WI38 (cell line): ENCODE results near the gene PDE3A.

Experiments used
- H3K4me3 ChIP-seq: 2 replicates; pipeline ENCODE4 v1.5.1; 2011; ENCODE audit warnings: low read depth, mild to moderate bottlenecking, control low read depth, low read length
- CTCF ChIP-seq: IDR thresholded peaks from 2 replicates; pipeline ENCODE4 v1.5.1; 2012; ENCODE audit warnings: low read depth, mild to moderate bottlenecking, control low read depth, low read length

Gene PDE3A

DNA sequence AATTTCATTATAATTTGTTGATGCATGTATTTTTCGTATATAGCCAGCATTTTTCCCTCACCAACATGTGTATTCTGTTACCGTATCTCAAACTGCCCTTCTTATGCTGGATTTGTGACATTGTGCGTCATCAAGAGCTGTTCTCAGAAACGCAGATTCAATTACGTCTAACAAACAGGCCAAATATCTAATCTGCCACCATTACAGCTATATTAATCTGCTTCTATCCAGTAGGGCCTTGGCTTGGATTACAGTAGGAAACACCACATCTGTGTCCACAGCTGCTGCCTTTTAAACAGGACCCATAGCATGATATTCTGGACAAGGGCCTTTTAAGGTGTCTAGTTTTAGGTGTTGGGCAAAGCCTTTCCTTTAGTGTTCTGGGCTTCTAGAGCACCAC is 140.6 kb downstream of the PDE3A start:
- no peak for TF ChIP-seq CTCF
- no peak overlapping the region for H3K4me3 ChIP-seq

- TF ChIP-seq CTCF, result no peak
- no peak overlapping the region for H3K4me3 ChIP-seq
Measured at GRCh38 chr12:20510811-20511210, 142.5 kb downstream of the PDE3A start.

DNA sequence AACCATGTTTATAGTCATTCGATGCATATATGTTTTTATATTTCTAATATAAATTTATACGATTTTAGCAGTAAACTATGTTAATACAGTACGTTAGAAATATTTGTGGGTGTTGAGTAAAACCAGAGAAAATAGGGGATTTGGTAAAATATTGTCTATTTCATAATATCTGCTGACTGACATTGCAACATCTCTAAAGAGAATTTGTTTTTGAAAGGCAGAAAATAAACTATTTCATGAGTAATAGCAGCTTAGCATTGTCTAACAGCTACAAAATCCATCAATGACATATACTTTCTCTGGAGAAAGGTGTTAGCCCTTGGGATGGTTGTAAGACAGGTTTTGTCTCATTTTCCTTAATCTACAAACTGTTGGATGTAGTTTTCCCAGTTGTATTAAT is 144.9 kb downstream of the PDE3A start:
- no peak overlapping the region for H3K4me3 ChIP-seq
- TF ChIP-seq CTCF, result no peak

- no peak for TF ChIP-seq CTCF
- H3K4me3 ChIP-seq, result no peak overlapping the region
Measured at GRCh38 chr12:20514598-20514997, 146.3 kb downstream of the PDE3A start.

DNA sequence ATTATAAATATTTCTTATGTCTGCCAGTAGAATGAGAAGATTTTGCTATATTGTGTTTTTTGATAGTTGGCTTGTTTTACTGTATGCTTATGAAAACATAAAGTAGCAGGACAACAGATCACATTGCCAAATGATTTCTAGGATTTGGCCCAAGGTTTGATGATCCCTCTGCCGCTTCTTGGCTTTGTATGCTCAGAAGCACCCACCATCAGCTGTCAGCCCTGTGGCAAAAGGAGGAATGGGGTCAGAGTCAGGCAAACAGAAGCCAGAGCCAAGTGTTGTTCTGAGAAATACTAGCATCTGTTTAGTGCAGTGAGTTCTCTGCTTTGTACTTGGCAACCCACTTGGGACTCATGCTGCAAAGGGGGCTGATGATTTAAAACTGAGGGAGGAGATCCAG is 152.2 kb downstream of the PDE3A start:
- no peak for TF ChIP-seq CTCF
- no peak overlapping the region for H3K4me3 ChIP-seq

DNA sequence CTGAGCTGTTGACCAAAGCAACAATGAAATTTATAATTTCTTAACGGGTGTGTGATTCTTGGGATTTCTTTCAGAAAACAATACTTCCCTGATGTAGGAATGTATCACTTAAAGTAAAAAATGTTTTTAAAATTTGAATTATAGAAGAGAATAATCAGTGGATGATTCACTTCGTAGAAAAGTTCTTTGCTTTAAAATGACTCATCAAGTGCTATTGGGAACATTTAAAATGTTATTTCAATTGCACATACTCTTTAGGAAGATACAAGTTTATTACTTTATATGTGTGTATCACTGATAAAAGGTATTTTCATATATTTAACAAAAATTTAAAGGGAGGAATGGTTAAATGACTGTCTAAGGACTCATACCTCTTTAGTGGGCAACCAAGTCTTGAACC is 155.3 kb downstream of the PDE3A start:
- TF ChIP-seq CTCF, result no peak
- H3K4me3 ChIP-seq, result no peak overlapping the region

GRCh38 chr12:20524113-20524512 is 155.8 kb downstream of the PDE3A start:
- H3K4me3 ChIP-seq, result no peak overlapping the region
- TF ChIP-seq CTCF, result no peak
